HEK293T (cell line): ENCODE measurements around the gene LOXL4.

Experiments
- CTCF ChIA-PET: fragments of 350-600 bp; formaldehyde crosslinking; extraction: SDS; loops from one replicate; lab custom pipeline; 2021; ENCODE audit warnings: antibody characterized with exemption, inconsistent platforms; lab: Yijun Ruan, JAX
- POLR2A ChIA-PET: fragments of 350-600 bp; formaldehyde crosslinking; extraction: SDS; loops from one replicate; lab custom pipeline; 2020; ENCODE audit warnings: antibody characterized with exemption, inconsistent platforms; lab: Yijun Ruan, JAX
- DNase-seq: peaks from one replicate; pipeline ENCODE4 v3.0.0; 2012; ENCODE audit warnings: mixed read lengths; ENCODE audit errors: extremely low spot score
- ARNT ChIP-seq: fragments of 450-650 bp; IDR thresholded peaks from 2 replicates; pipeline ENCODE4 v1.6.1; 2017; ENCODE audit warnings: mild to moderate bottlenecking
- BHLHE40 ChIP-seq: fragments of 450-650 bp; IDR thresholded peaks from 2 replicates; pipeline ENCODE4 v1.6.1; 2016; ENCODE audit warnings: mild to moderate bottlenecking, moderate library complexity, borderline replicate concordance
- CTBP1 ChIP-seq: fragments of 450-650 bp; IDR thresholded peaks from 2 replicates; pipeline ENCODE4 v1.6.1; 2016; ENCODE audit warnings: borderline replicate concordance
- ELF4 ChIP-seq: fragments of 450-650 bp; IDR thresholded peaks from 2 replicates; pipeline ENCODE4 v1.6.1; 2017; ENCODE audit warnings: antibody characterized with exemption
- FOXA1 ChIP-seq: fragments of 450-650 bp; IDR thresholded peaks from 2 replicates; pipeline ENCODE4 v1.6.1; 2016; ENCODE audit warnings: mild to moderate bottlenecking
- FOXK2 ChIP-seq: fragments of 450-650 bp; IDR thresholded peaks from 2 replicates; pipeline ENCODE4 v1.6.1; 2016; ENCODE audit warnings: mild to moderate bottlenecking
- FOXM1 ChIP-seq: fragments of 450-650 bp; IDR thresholded peaks from 2 replicates; pipeline ENCODE4 v1.6.1; 2017; ENCODE audit warnings: mild to moderate bottlenecking, borderline replicate concordance
- HDGF ChIP-seq: fragments of 450-650 bp; IDR thresholded peaks from 2 replicates; pipeline ENCODE4 v1.6.1; 2017; ENCODE audit warnings: antibody characterized with exemption, borderline replicate concordance
- L3MBTL2 ChIP-seq: fragments of 450-650 bp; conservative IDR thresholded peaks from 2 replicates; pipeline ENCODE4 v1.6.1; 2016; ENCODE audit warnings: mild to moderate bottlenecking
- LEF1 ChIP-seq: fragments of 450-650 bp; IDR thresholded peaks from 2 replicates; pipeline ENCODE4 v1.6.1; 2017; ENCODE audit warnings: mild to moderate bottlenecking, borderline replicate concordance
- NFRKB ChIP-seq: fragments of 450-650 bp; IDR thresholded peaks from 2 replicates; pipeline ENCODE4 v1.6.1; 2016; ENCODE audit warnings: mild to moderate bottlenecking, moderate library complexity
- PKNOX1 ChIP-seq: fragments of 450-650 bp; IDR thresholded peaks from 2 replicates; pipeline ENCODE4 v1.6.1; 2016
- SP1 ChIP-seq: fragments of 450-650 bp; IDR thresholded peaks from 2 replicates; pipeline ENCODE4 v1.6.1; 2017
- SUZ12 ChIP-seq: fragments of 450-650 bp; IDR thresholded peaks from 2 replicates; pipeline ENCODE4 v1.6.1; 2016; ENCODE audit warnings: mild to moderate bottlenecking
- TARDBP ChIP-seq: fragments of 450-650 bp; IDR thresholded peaks from 2 replicates; pipeline ENCODE4 v1.6.1; 2016
- ZNF384 ChIP-seq: fragments of 450-650 bp; IDR thresholded peaks from 2 replicates; pipeline ENCODE4 v1.6.1; 2016

The LOXL4 gene

GRCh38 chr10:98287321-98287720 is 19.3 kb upstream of the LOXL4 start:
- no peak for TF ChIP-seq TARDBP
- no peak for TF ChIP-seq BHLHE40
- TF ChIP-seq FOXK2, result no peak
- no peak for TF ChIP-seq NFRKB
- no peak for TF ChIP-seq SUZ12
- TF ChIP-seq HDGF, result no peak
- TF ChIP-seq FOXA1, result no peak
- ChIA-PET POLR2A (no interaction called here), CTCF (interaction anchor here (0.6 kb wide), 1 partner anchor 20 kb away, joined by 3 read pairs; no protein-coding TSS in a partner anchor)
- DNase-seq, result no peak

GRCh38 chr10:98286419-98286818 is 18.4 kb upstream of the LOXL4 start:
- ChIA-PET CTCF (interaction anchor here (0.9 kb wide), 1 partner anchor 22 kb away, joined by 3 read pairs; no protein-coding TSS in a partner anchor), POLR2A (no interaction called here)
- no peak for DNase-seq
- no peak for TF ChIP-seq FOXM1
- TF ChIP-seq SP1, result no peak
- no peak for TF ChIP-seq FOXA1
- no peak for TF ChIP-seq SUZ12
- no peak for TF ChIP-seq ARNT
- TF ChIP-seq LEF1, result no peak
- no peak for TF ChIP-seq PKNOX1
- TF ChIP-seq BHLHE40, result no peak
- no peak for TF ChIP-seq NFRKB
- no peak for TF ChIP-seq ZNF384
- no peak for TF ChIP-seq L3MBTL2
- TF ChIP-seq FOXK2, result no peak
- TF ChIP-seq ELF4, result no peak
- TF ChIP-seq TARDBP, result no peak

GRCh38 chr10:98285416-98285815 is 17.4 kb upstream of the LOXL4 start:
- no peak for DNase-seq
- ChIA-PET POLR2A (no interaction called here), CTCF (interaction anchor here (0.9 kb wide), 1 partner anchor 23 kb away, joined by 3 read pairs; no protein-coding TSS in a partner anchor)

GRCh38 chr10:98276311-98276710 is 8.3 kb upstream of the LOXL4 start:
- ChIA-PET CTCF (interaction anchor here (0.8 kb wide), 1 partner anchor 33 kb away, joined by 3 read pairs; no protein-coding TSS in a partner anchor), POLR2A (no interaction called here)
- no peak for TF ChIP-seq FOXM1
- DNase-seq, result no peak

More at GRCh38 chr10:98285416-98285815, 17.4 kb upstream of the LOXL4 start:
- TF ChIP-seq ARNT (no peak), FOXK2 (no peak), CTBP1 (no peak), SUZ12 (no peak), FOXM1 (no peak), ELF4 (no peak), ZNF384 (no peak), NFRKB (no peak)

GRCh38 chr10:98274562-98274961 is 6.6 kb upstream of the LOXL4 start:
- TF ChIP-seq LEF1, result no peak
- TF ChIP-seq SP1, result no peak
- TF ChIP-seq PKNOX1, result no peak
- no peak for TF ChIP-seq ELF4
- no peak for TF ChIP-seq SUZ12
- no peak for TF ChIP-seq FOXK2
- no peak for TF ChIP-seq TARDBP
- no peak for TF ChIP-seq HDGF
- no peak for TF ChIP-seq ARNT
- no peak for TF ChIP-seq FOXA1
- TF ChIP-seq FOXM1, result no peak
- ChIA-PET CTCF (no interaction called here), POLR2A (no interaction called here)
- DNase-seq, result no peak

GRCh38 chr10:98273057-98273850 is 5.3 kb upstream of the LOXL4 start:
- CTCF ChIA-PET, result no interaction called here
- POLR2A ChIA-PET, result no interaction called here
- DNase-seq, result no peak
- TF ChIP-seq FOXM1 (no peak), NFRKB (no peak), SP1 (no peak), PKNOX1 (no peak), CTBP1 (no peak), L3MBTL2 (no peak), SUZ12 (no peak), ELF4 (no peak)

GRCh38 chr10:98272656-98273055 is 4.7 kb upstream of the LOXL4 start:
- DNase-seq, result no peak

More at GRCh38 chr10:98272656-98273055, 4.7 kb upstream of the LOXL4 start:
- CTCF ChIA-PET, result no interaction called here
- no peak for TF ChIP-seq ELF4
- TF ChIP-seq ZNF384, result no peak
- no peak for TF ChIP-seq L3MBTL2
- no peak for TF ChIP-seq SUZ12
- POLR2A ChIA-PET, result no interaction called here
